Retinal pigment epithelial cell (primary cell): Measurements from ENCODE around the gene TP53BP1.
"Not testable (repeated sequence)": the region's sequence is repeated elsewhere in the genome, so short reads cannot be mapped to it uniquely, and the experiment has no call there.

Experiments used
- DNase-seq: peaks from one replicate; pipeline ENCODE4 v3.0.0-alpha.2; 2010; ENCODE audit warnings: low read depth
- H3K4me3 ChIP-seq: 2 replicates; pipeline ENCODE4 v1.5.1; 2011; ENCODE audit warnings: mild to moderate bottlenecking, low read length, control low read depth, moderate library complexity
- TF ChIP-seq, protein P1 (sequence below): conservative IDR thresholded peaks from 2 replicates; pipeline ENCODE4 v1.5.1; 2011; ENCODE audit warnings: low read depth, low read length, control low read depth, inconsistent platforms

The TP53BP1 gene

DNA sequence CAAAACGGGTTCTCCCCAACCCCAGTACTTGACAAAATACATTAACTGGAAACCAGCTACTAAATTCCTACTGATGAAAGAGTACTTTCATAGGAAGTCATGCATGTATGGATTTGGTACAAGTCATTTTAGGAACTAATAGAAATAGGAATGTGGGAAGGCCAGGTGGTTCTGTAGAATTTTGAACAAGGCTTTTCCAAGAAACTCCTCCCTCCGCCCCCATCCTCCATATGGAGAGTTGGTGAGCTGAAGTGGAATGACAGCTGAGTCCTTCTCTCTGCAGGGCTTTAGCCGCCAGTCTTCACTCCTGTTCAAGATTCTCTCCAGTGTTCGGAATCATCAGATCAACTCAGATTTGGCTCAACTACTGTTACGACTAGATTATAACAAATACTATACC is 88.8 kb downstream of the TP53BP1 start:
- DNase-seq = no peak
- no peak overlapping the region for H3K4me3 ChIP-seq
- TF ChIP-seq, protein P1, sequence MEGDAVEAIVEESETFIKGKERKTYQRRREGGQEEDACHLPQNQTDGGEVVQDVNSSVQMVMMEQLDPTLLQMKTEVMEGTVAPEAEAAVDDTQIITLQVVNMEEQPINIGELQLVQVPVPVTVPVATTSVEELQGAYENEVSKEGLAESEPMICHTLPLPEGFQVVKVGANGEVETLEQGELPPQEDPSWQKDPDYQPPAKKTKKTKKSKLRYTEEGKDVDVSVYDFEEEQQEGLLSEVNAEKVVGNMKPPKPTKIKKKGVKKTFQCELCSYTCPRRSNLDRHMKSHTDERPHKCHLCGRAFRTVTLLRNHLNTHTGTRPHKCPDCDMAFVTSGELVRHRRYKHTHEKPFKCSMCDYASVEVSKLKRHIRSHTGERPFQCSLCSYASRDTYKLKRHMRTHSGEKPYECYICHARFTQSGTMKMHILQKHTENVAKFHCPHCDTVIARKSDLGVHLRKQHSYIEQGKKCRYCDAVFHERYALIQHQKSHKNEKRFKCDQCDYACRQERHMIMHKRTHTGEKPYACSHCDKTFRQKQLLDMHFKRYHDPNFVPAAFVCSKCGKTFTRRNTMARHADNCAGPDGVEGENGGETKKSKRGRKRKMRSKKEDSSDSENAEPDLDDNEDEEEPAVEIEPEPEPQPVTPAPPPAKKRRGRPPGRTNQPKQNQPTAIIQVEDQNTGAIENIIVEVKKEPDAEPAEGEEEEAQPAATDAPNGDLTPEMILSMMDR = no peak

GRCh38 chr15:43403616-43404015 is 89.3 kb downstream of the TP53BP1 start:
- H3K4me3 ChIP-seq = no peak overlapping the region
- TF ChIP-seq, protein P1 = no peak
- DNase-seq = no peak

DNA sequence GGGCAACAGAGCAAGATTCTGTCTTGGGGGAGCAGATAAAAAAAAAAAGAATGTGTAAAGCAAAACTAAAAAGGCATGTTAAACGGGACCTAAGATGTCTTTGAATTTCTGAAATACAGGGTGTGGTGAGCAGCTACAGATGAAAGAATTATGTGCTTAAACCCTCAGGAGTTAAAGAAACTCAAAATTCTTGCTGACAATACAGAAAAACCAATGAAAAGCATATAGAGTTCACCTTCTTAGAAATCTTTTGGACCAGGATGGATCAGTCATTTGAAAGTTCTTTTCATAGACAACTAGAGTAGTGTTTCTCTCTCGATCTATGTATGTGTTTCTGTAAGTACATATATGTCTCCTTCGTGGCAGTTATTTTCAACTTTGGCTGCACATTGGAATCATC is 90.7 kb downstream of the TP53BP1 start:
- TF ChIP-seq, protein P1 = no peak
- no peak for DNase-seq
- no peak overlapping the region for H3K4me3 ChIP-seq

- not testable (repeated sequence) for H3K4me3 ChIP-seq, DNase-seq
Observed at GRCh38 chr15:43393592-43393991, 99.4 kb downstream of the TP53BP1 start.

DNA sequence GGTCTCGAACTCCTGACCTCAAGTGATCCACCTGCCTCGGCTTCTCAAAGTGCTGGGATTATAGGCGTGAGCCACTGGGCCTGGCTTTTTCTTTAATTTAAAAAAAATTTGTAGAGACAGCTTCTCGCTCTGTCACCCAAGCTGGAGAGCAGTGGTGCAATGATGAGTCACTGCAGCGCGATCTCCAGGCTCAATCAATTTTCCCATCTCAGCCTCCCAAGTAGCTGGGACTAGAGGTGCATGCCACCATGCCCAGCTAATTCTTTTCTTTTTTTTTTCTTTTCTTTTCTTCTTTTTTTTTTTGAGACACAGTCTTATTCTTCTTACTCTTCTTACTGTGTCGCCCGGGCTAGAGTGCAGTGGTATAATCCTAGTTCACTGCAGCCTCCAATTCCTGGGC is 102.2 kb downstream of the TP53BP1 start:
- TF ChIP-seq, protein P1 = no peak
- H3K4me3 ChIP-seq = no peak overlapping the region
- no peak for DNase-seq

DNA sequence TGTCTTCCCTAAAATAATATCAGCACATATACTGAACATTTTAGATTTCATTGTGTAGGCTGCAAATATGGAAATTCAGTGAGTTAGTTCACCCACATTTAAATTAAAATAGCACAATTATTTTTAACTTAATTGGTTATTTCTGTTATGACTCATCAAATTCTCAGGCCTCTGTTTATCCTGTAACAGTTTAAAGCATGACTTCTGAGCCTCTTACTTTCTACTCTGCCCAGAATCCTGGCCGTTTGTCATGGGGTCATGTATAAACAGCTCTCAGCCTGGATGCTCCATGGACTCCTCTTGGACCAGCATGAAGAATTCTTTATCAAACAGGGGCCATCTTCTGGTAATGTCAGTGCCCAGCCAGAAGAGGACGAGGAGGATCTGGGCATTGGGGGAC is 109.9 kb downstream of the TP53BP1 start:
- TF ChIP-seq, protein P1 = no peak
- DNase-seq = no peak
- H3K4me3 ChIP-seq = no peak overlapping the region

GRCh38 chr15:43382310-43382709 is 110.6 kb downstream of the TP53BP1 start:
- no peak for DNase-seq
- TF ChIP-seq, protein P1 = no peak
- H3K4me3 ChIP-seq = no peak overlapping the region

DNA sequence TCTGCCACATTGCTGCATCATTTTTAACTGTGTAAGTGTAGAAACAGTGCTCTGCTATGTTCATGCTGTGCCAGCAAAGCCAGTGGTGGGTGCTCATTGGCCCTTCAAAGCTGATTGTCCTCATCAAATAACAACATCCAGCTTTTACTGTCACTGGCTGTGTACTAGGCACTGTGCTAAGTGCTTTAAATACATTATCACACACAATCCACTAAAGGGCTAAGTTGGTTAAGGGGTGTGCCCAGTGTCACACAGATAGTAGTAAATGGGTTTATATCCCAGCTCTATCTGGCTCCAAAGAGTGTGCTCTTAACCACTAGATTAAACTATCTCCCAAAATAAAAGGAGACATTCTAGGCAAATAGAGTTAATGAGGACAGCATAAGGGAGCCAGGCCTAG is 114.4 kb downstream of the TP53BP1 start:
- no peak for DNase-seq
- no peak overlapping the region for H3K4me3 ChIP-seq
- TF ChIP-seq, protein P1 = no peak
